Thyroid gland (tissue), 4 donors: ENCODE data around the gene TMEM14A.

ENCODE experiments used
- CTCF ChIP-seq, 6 experiments: fragments of 200-600 bp in 3 of 6; fragments of 450-650 bp in 3 of 6; sonication (generic) in 3 of 6; IDR thresholded peaks; one replicate each; pipeline ENCODE4 v1.5.1; 2016 to 2019; ENCODE audit warnings: antibody characterized with exemption in 6 of 6, mild to moderate bottlenecking in 2 of 6, inconsistent platforms in 1 of 6, moderate library complexity in 1 of 6
- POLR2A ChIP-seq, 2 donors: fragments of 450-650 bp; IDR thresholded peaks; one replicate each; pipeline ENCODE4 v1.6.1; 2017; ENCODE audit warnings: antibody characterized with exemption in 2 of 2, mild to moderate bottlenecking in 2 of 2, moderate library complexity in 1 of 2

- TF ChIP-seq POLR2A (IDR thresholded peaks at IDR 0.05), result no peak
- no peak for TF ChIP-seq CTCF (IDR thresholded peaks at IDR 0.05)
Measured at GRCh38 chr6:52672412-52673025, 1.6 kb downstream of the TMEM14A start.
